GM18499 (cell line): ENCODE results near the gene PTPRH.

ENCODE experiments used
- ATAC-seq: cut with Tn5 transposase; IDR thresholded peaks from one replicate; pipeline ENCODE4 v1.9.1; 2021; ENCODE audit warnings: moderate number of reproducible peaks; ENCODE audit not compliant: insufficient read depth, unreplicated experiment

The PTPRH gene

GRCh38 chr19:55246462-55247451 is 37.5 kb upstream of the PTPRH start:
- no peak for ATAC-seq

- no peak for ATAC-seq
Observed at GRCh38 chr19:55245236-55245904, 36.1 kb upstream of the PTPRH start.

- ATAC-seq, result no peak
Observed at GRCh38 chr19:55244004-55244680, 34.8 kb upstream of the PTPRH start.

GRCh38 chr19:55242517-55242916 is 33.2 kb upstream of the PTPRH start:
- ATAC-seq, result no peak

- no peak for ATAC-seq
Observed at GRCh38 chr19:55241935-55242464, 32.7 kb upstream of the PTPRH start.

- ATAC-seq, result no peak
Observed at GRCh38 chr19:55241143-55241934, 32.0 kb upstream of the PTPRH start.

- ATAC-seq, result no peak
Observed at GRCh38 chr19:55240713-55241020, 31.4 kb upstream of the PTPRH start.

- no peak for ATAC-seq
Observed at GRCh38 chr19:55239004-55239403, 29.7 kb upstream of the PTPRH start.

- ATAC-seq, result no peak
Observed at GRCh38 chr19:55238030-55238429, 28.7 kb upstream of the PTPRH start.

- ATAC-seq, result no peak
Observed at GRCh38 chr19:55232986-55233385, 23.7 kb upstream of the PTPRH start.

- ATAC-seq, result no peak
Observed at GRCh38 chr19:55232286-55232602, 22.9 kb upstream of the PTPRH start.

- ATAC-seq, result no peak
Observed at GRCh38 chr19:55231391-55232285, 22.3 kb upstream of the PTPRH start.

- ATAC-seq, result no peak
Observed at GRCh38 chr19:55230780-55231179, 21.5 kb upstream of the PTPRH start.

GRCh38 chr19:55230329-55230728 is 21.0 kb upstream of the PTPRH start:
- no peak for ATAC-seq

- ATAC-seq, result no peak
Observed at GRCh38 chr19:55229789-55230182, 20.5 kb upstream of the PTPRH start.

GRCh38 chr19:55229145-55229788 is 20.0 kb upstream of the PTPRH start:
- ATAC-seq, result no peak

GRCh38 chr19:55228403-55229031 is 19.2 kb upstream of the PTPRH start, which contains the start of gene TMEM86B:
TSS of gene TMEM86B (minus strand) at chr19:55228763. CDS start at chr19:55228741, 22 bp downstream.
- no peak for ATAC-seq

GRCh38 chr19:55228015-55228391 is 18.7 kb upstream of the PTPRH start:
- ATAC-seq, result no peak
